Astrocyte (in vitro differentiated cells and primary cell): ENCODE data around the gene ACACB.
"Not testable (repeated sequence)": the region's sequence is repeated elsewhere in the genome, so short reads cannot be mapped to it uniquely, and the experiment has no call there.

Experiments used
- CTCF ChIP-seq: IDR thresholded peaks from 2 replicates; pipeline ENCODE4 v1.5.1; 2011; ENCODE audit warnings: low read depth, mild to moderate bottlenecking, inconsistent platforms, low read length, moderate library complexity; ENCODE audit not compliant: insufficient read depth
- EZH2 ChIP-seq: IDR thresholded peaks from 2 replicates; pipeline ENCODE4 v1.6.1; 2012; ENCODE audit warnings: mild to moderate bottlenecking, low read length, inconsistent platforms; ENCODE audit not compliant: insufficient read depth

- TF ChIP-seq EZH2, CTCF: not testable (repeated sequence)
These were observed 30.7 kb downstream of the ACACB start for GRCh38 chr12:109147126-109147525.
